MM.1S (cell line): ENCODE data around the gene FGD6.

Experiments
- DNase-seq: peaks from one replicate; pipeline ENCODE4 v3.0.0-alpha.2; 2015
- H2AFZ ChIP-seq: fragments of 300-600 bp; sonication (generic); 2 replicates; pipeline ENCODE4 v1.6.0; 2016; ENCODE audit warnings: antibody characterized with exemption, low read length
- H3F3A ChIP-seq: fragments of 300-600 bp; sonication (generic); 2 replicates; pipeline ENCODE4 v1.6.1; 2016; ENCODE audit warnings: mild to moderate bottlenecking, antibody characterized with exemption, low read length, moderate library complexity, mixed read lengths; ENCODE audit not compliant: insufficient read depth
- H3K27ac ChIP-seq: fragments of 300-600 bp; sonication (generic); 2 replicates; pipeline ENCODE4 v1.5.1; 2016; ENCODE audit warnings: mild to moderate bottlenecking, low read length
- H3K27me3 ChIP-seq: fragments of 300-600 bp; sonication (generic); replicated peaks from 2 replicates; pipeline ENCODE4 v1.6.0; 2016; ENCODE audit warnings: low read length; ENCODE audit not compliant: insufficient read depth
- H3K36me3 ChIP-seq: fragments of 300-600 bp; sonication (generic); replicated peaks from 2 replicates; pipeline ENCODE4 v1.6.1; 2016; ENCODE audit warnings: mild to moderate bottlenecking, low read length, mixed read lengths; ENCODE audit not compliant: insufficient read depth
- H3K4me1 ChIP-seq: fragments of 300-600 bp; sonication (generic); 2 replicates; pipeline ENCODE4 v1.6.1; 2016; ENCODE audit warnings: low read length, mixed read lengths
- H3K4me2 ChIP-seq: fragments of 300-600 bp; sonication (generic); 2 replicates; pipeline ENCODE4 v1.6.0; 2016; ENCODE audit warnings: low read depth, low read length
- H3K4me3 ChIP-seq: fragments of 300-600 bp; sonication (generic); 2 replicates; pipeline ENCODE4 v1.5.1; 2016; ENCODE audit warnings: low read length, mixed read lengths
- H3K79me2 ChIP-seq: fragments of 300-600 bp; sonication (generic); 2 replicates; pipeline ENCODE4 v1.6.1; 2016; ENCODE audit warnings: mixed run types, low read length, mixed read lengths
- H3K9ac ChIP-seq: fragments of 300-600 bp; sonication (generic); 2 replicates; pipeline ENCODE4 v1.6.1; 2016; ENCODE audit warnings: low read length, mixed read lengths
- H3K9me2 ChIP-seq: fragments of 300-600 bp; sonication (generic); replicated peaks from 2 replicates; pipeline ENCODE4 v1.6.1; 2016; ENCODE audit warnings: mild to moderate bottlenecking, low read length, mixed read lengths; ENCODE audit not compliant: insufficient read depth
- H3K9me3 ChIP-seq: fragments of 300-600 bp; sonication (generic); replicated peaks from 2 replicates; pipeline ENCODE4 v1.6.1; 2016; ENCODE audit warnings: mild to moderate bottlenecking, low read length, mixed read lengths; ENCODE audit not compliant: insufficient read depth
- H4K20me1 ChIP-seq: fragments of 300-600 bp; sonication (generic); 2 replicates; pipeline ENCODE4 v1.6.1; 2016; ENCODE audit warnings: mild to moderate bottlenecking, low read length, moderate library complexity, mixed read lengths; ENCODE audit not compliant: insufficient read depth
- CTCF ChIP-seq: fragments of 300-600 bp; sonication (generic); IDR thresholded peaks from 2 replicates; pipeline ENCODE4 v1.5.1; 2016; ENCODE audit warnings: antibody characterized with exemption, low read length, mixed read lengths
- EZH2 ChIP-seq: fragments of 300-600 bp; sonication (generic); optimal IDR thresholded peaks from 2 replicates; pipeline ENCODE3; 2017; ENCODE audit warnings: low read depth, mild to moderate bottlenecking, antibody characterized with exemption, low read length, mixed read lengths
- EZH2phosphoT487 ChIP-seq: fragments of 300-600 bp; sonication (generic); IDR thresholded peaks from 2 replicates; pipeline ENCODE4 v1.6.1; 2018; ENCODE audit warnings: antibody characterized with exemption, low read length

Gene FGD6

GRCh38 chr12:95070378-95070777 lies 146.9 kb downstream of the FGD6 start:
- Histone ChIP-seq H3K9me3 (no peaks in the 10 kb centered on the region), H3K27ac (no peak overlapping the region), H3K4me3 (no peak overlapping the region), H2AFZ (no peak overlapping the region), H3K4me2 (no peak overlapping the region), H3K36me3 (no peaks in the 10 kb centered on the region), H3K27me3 (no peaks in the 10 kb centered on the region), H3F3A (0 out of 2 replicates have a peak, but pooled peaks cover 5% of the 10 kb centered on the region), H3K9ac (no peak overlapping the region), H4K20me1 (no peaks in the 10 kb centered on the region), H3K4me1 (no peaks in the 10 kb centered on the region), H3K79me2 (peaks cover 52% of the 10 kb centered on the region), H3K9me2 (no peaks in the 10 kb centered on the region)
- TF ChIP-seq EZH2phosphoT487 (no peak), CTCF (no peak), EZH2 (no peak)
- DNase-seq: no peak

- Histone ChIP-seq H3K9ac (no peak overlapping the region), H3K9me2 (no peaks in the 10 kb centered on the region), H4K20me1 (no peaks in the 10 kb centered on the region), H3K27me3 (no peaks in the 10 kb centered on the region), H3K79me2 (peaks cover 36% of the 10 kb centered on the region), H2AFZ (no peak overlapping the region), H3K9me3 (no peaks in the 10 kb centered on the region), H3K4me2 (no peak overlapping the region), H3K4me1 (no peaks in the 10 kb centered on the region), H3K36me3 (peaks cover 5% of the 10 kb centered on the region), H3K4me3 (no peak overlapping the region), H3K27ac (no peak overlapping the region), H3F3A (no peaks in the 10 kb centered on the region)
- TF ChIP-seq CTCF (no peak), EZH2 (no peak), EZH2phosphoT487 (no peak)
- DNase-seq: no peak
Observed at GRCh38 chr12:95066091-95066855, 151.0 kb downstream of the FGD6 start.

DNA sequence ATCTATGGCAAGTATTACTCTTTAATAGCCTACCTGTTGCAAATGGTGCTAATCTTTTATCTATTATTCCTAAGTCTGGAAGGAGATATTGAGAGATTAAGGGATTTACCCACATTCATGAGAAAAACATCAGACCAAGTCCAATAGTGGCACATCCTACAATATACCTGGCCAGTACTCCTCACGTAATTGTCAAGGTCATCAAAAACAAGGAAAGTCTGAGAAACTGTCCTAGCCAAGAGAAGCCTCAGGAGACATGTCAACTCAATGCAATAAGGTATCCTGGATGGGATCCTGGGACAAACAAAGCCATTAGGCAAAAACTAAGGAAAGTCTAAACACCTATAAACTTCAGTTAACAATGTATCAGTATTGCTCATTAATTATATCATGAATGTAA lies 156.3 kb downstream of the FGD6 start:
- no peak for DNase-seq
- Histone ChIP-seq H3K9me3 (no peaks in the 10 kb centered on the region), H3K27me3 (no peaks in the 10 kb centered on the region), H2AFZ (no peak overlapping the region), H4K20me1 (no peaks in the 10 kb centered on the region), H3F3A (peaks cover 10% of the 10 kb centered on the region), H3K27ac (peak overlapping the region; percentile 65; the same call in 1 of the 2 replicates), H3K9ac (no peak overlapping the region), H3K4me2 (no peak overlapping the region), H3K79me2 (0 out of 2 replicates have a peak, but pooled peaks cover 4% of the 10 kb centered on the region), H3K36me3 (peaks cover 9% of the 10 kb centered on the region), H3K4me1 (peaks cover 6% of the 10 kb centered on the region; the same call in 1 of the 2 replicates), H3K9me2 (no peaks in the 10 kb centered on the region), H3K4me3 (no peak overlapping the region)
- TF ChIP-seq EZH2 (no peak), EZH2phosphoT487 (no peak), CTCF (no peak)
